Measurements from ENCODE around the gene CTDSPL2. TPM values are rescaled to one million over a fixed set of nuclear protein-coding genes. Genes with fewer than 3 reads are reported as not detected.
A peak's percentile ranks its signal among the peaks of the same experiment; 100 is the strongest.

The CTDSPL2 gene
- total and polyA plus RNA-seq, 2 donors (not counting 1 experiment from before 2014, with no cell fraction given) = 38.0 to 65.7 TPM

DNA sequence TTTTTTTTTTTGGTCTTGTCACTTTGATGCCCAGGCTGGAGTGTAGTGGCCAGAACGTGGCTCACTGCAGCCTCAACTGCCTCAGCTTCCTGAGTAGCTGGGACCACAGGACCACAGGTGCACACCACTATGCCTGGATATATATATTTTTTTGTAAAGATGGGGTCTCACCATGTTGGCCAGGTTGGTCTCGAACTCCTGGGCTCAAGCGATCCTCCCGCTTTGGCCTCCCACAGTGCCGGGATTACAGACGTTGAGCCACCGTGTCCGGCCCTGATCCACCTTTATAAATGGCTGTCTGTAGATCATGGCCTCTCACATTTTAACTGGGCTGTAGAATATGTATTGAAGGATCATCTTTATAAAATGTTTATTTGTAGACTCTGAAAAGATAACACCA lies 107.7 kb downstream of the CTDSPL2 start:
- Histone ChIP-seq H3K4me3 (replicated peaks in 1 of 4; ENCODE audit: control extremely low read depth in 1 of 4, insufficient read depth in 1 of 4, low read depth in 3 of 4, low read length in 4 of 4) (peak overlapping the region in 1 of 4 experiments; percentile 64), H3K4me1 (ENCODE audit: control insufficient read depth, extremely low read depth, insufficient read depth, low read length) (no peaks in the 10 kb centered on the region), H3K79me2 (ENCODE audit: control insufficient read depth, insufficient read depth, low read length) (peaks cover 27% of the 10 kb centered on the region), H3K9me3 (ENCODE audit: control insufficient read depth, insufficient read depth, low read depth, low read length) (no peaks in the 10 kb centered on the region), H4K20me1 (ENCODE audit: control insufficient read depth, extremely low read depth, insufficient read depth, low read length) (no peaks in the 10 kb centered on the region), H3K36me3 (ENCODE audit: control insufficient read depth, insufficient read depth, low read length) (peaks cover 1% of the 10 kb centered on the region), H3K27ac (ENCODE audit: insufficient read depth, low read length) (no peak overlapping the region), H2AFZ (ENCODE audit: low read length) (no peak overlapping the region), H3K4me2 (ENCODE audit: extremely low read depth, insufficient read depth, low read length) (no peak overlapping the region), H3K9ac (ENCODE audit: insufficient read depth, low read length) (no peak overlapping the region), H3K27me3 (ENCODE audit: control insufficient read depth, insufficient read depth, low read length) (no peaks in the 10 kb centered on the region)
- DNase-seq (ENCODE audit: low read depth in 2 of 2) = no peak
- TF ChIP-seq EZH2 (IDR thresholded peaks at IDR 0.05; ENCODE audit: low read length, missing control alignments) = no peak
- TF ChIP-seq, protein P1, sequence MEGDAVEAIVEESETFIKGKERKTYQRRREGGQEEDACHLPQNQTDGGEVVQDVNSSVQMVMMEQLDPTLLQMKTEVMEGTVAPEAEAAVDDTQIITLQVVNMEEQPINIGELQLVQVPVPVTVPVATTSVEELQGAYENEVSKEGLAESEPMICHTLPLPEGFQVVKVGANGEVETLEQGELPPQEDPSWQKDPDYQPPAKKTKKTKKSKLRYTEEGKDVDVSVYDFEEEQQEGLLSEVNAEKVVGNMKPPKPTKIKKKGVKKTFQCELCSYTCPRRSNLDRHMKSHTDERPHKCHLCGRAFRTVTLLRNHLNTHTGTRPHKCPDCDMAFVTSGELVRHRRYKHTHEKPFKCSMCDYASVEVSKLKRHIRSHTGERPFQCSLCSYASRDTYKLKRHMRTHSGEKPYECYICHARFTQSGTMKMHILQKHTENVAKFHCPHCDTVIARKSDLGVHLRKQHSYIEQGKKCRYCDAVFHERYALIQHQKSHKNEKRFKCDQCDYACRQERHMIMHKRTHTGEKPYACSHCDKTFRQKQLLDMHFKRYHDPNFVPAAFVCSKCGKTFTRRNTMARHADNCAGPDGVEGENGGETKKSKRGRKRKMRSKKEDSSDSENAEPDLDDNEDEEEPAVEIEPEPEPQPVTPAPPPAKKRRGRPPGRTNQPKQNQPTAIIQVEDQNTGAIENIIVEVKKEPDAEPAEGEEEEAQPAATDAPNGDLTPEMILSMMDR (conservative IDR thresholded peaks at IDR 0.05 in 1 of 2, IDR thresholded peaks at IDR 0.05 in 1 of 2; ENCODE audit: low read depth in 1 of 2, low read length in 2 of 2) = no peak

DNA sequence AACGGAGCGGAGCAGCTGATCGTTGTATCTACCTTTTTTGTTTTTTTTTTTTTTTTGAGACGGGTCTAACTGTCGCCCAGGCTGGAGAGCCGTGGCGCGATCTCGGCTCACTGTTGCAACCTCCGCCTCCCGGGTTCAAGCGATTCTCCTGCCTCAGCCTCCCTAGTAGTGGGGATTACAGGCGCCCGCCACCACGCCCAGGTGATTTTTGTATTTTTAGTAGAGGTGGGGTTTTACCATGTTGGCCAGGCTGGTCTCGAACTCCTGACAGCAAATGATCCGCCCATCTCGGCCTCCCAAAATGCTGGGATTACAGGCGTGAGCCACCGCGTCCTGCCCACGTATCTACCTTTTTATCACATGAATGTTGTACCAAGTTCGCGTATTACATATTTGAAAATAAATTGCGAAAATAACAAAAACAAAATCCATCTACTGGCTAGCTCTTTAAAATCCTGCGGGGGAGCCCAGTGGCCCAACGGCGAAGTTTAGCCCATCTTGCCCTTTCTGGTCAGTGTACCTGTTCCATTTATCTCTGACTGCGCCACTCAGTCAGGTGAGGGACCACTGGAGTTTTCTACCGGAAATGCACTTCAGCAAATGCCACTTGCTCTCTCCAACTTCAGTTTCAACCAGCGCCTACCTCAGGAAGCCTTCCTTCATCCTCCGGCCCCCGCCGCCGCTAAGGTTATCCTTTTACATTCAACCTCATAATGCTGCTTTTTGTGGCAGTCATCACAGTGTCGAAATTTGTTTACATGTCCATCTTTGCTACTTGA lies 108.3 kb downstream of the CTDSPL2 start:
- Histone ChIP-seq H3K27ac (ENCODE audit: insufficient read depth, low read length) (peak overlapping the region; percentile 97), H3K9me3 (ENCODE audit: control insufficient read depth, insufficient read depth, low read depth, low read length) (no peaks in the 10 kb centered on the region), H2AFZ (ENCODE audit: low read length) (peak overlapping the region; percentile 74), H3K36me3 (ENCODE audit: control insufficient read depth, insufficient read depth, low read length) (peaks cover 1% of the 10 kb centered on the region), H3K4me3 (replicated peaks in 1 of 4; ENCODE audit: control extremely low read depth in 1 of 4, insufficient read depth in 1 of 4, low read depth in 3 of 4, low read length in 4 of 4) (peak overlapping the region; percentile 64 to 91 (median 88)), H3K79me2 (ENCODE audit: control insufficient read depth, insufficient read depth, low read length) (peaks cover 33% of the 10 kb centered on the region), H3K4me1 (ENCODE audit: control insufficient read depth, extremely low read depth, insufficient read depth, low read length) (no peaks in the 10 kb centered on the region), H3K27me3 (ENCODE audit: control insufficient read depth, insufficient read depth, low read length) (no peaks in the 10 kb centered on the region), H3K4me2 (ENCODE audit: extremely low read depth, insufficient read depth, low read length) (peak overlapping the region; percentile 89), H4K20me1 (ENCODE audit: control insufficient read depth, extremely low read depth, insufficient read depth, low read length) (no peaks in the 10 kb centered on the region), H3K9ac (ENCODE audit: insufficient read depth, low read length) (peak overlapping the region; percentile 93)
- DNase-seq (ENCODE audit: low read depth in 2 of 2) = no peak
- TF ChIP-seq, protein P1 (conservative IDR thresholded peaks at IDR 0.05 in 1 of 2, IDR thresholded peaks at IDR 0.05 in 1 of 2; ENCODE audit: low read depth in 1 of 2, low read length in 2 of 2) = no peak
- TF ChIP-seq EZH2 (IDR thresholded peaks at IDR 0.05; ENCODE audit: low read length, missing control alignments) = no peak

DNA sequence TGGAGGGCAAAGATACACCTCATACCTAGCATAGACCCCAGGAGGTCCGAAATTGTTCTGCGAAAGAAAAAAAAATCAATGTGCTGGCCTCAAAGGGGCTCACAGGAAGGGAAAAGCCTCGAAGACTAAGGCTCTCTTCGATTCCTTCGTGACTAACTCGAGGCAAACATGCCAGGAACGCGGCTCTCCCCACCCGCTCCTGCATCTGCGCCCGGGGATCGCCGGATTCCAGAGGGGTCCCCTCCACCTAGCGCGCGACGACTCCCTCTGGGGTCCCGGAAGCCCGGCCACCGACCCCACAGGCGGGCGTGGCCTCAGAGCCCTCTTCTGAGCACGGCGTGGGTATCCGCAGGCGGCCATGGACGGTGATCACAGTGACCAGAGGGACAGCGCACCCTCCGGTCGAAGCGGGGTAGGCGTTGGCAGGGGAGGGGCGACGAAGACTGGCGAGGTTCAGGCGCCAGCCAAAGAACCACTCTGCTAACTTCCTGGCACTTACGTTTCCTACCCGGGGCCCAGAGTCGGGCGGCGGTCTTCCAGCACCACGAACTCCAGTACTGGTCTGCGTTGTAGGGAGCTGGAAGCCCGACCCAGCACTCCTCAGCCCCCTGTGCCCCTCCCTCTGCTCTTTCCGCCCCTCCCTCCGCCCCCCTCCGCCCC lies 109.0 kb downstream of the CTDSPL2 start:
- H3K27ac ChIP-seq (ENCODE audit: insufficient read depth, low read length) = peak overlapping the region; percentile 97
- peak in 1 of 2 donors; percentile 78 for DNase-seq (ENCODE audit: low read depth in 2 of 2)
- peaks cover 41% of the 10 kb centered on the region for H3K79me2 ChIP-seq (ENCODE audit: control insufficient read depth, insufficient read depth, low read length)

More for the DNA sequence above, 109.0 kb downstream of the CTDSPL2 start:
- Histone ChIP-seq H3K9ac (ENCODE audit: insufficient read depth, low read length) (peak overlapping the region; percentile 93), H3K4me2 (ENCODE audit: extremely low read depth, insufficient read depth, low read length) (peak overlapping the region; percentile 89), H3K4me3 (replicated peaks in 1 of 4; ENCODE audit: control extremely low read depth in 1 of 4, insufficient read depth in 1 of 4, low read depth in 3 of 4, low read length in 4 of 4) (peak overlapping the region; percentile 64 to 91 (median 88)), H3K27me3 (ENCODE audit: control insufficient read depth, insufficient read depth, low read length) (no peaks in the 10 kb centered on the region), H4K20me1 (ENCODE audit: control insufficient read depth, extremely low read depth, insufficient read depth, low read length) (no peaks in the 10 kb centered on the region), H3K4me1 (ENCODE audit: control insufficient read depth, extremely low read depth, insufficient read depth, low read length) (no peaks in the 10 kb centered on the region), H2AFZ (ENCODE audit: low read length) (peak overlapping the region; percentile 74), H3K9me3 (ENCODE audit: control insufficient read depth, insufficient read depth, low read depth, low read length) (no peaks in the 10 kb centered on the region), H3K36me3 (ENCODE audit: control insufficient read depth, insufficient read depth, low read length) (peaks cover 1% of the 10 kb centered on the region)
- TF ChIP-seq EZH2 (IDR thresholded peaks at IDR 0.05; ENCODE audit: low read length, missing control alignments) = no peak
- TF ChIP-seq, protein P1 (conservative IDR thresholded peaks at IDR 0.05 in 1 of 2, IDR thresholded peaks at IDR 0.05 in 1 of 2; ENCODE audit: low read depth in 1 of 2, low read length in 2 of 2) = peak; percentile 39 to 49
